ENCODE results near the gene MLH3.
A peak's percentile ranks its signal among the peaks of the same experiment; 100 is the strongest.

Gene MLH3

DNA sequence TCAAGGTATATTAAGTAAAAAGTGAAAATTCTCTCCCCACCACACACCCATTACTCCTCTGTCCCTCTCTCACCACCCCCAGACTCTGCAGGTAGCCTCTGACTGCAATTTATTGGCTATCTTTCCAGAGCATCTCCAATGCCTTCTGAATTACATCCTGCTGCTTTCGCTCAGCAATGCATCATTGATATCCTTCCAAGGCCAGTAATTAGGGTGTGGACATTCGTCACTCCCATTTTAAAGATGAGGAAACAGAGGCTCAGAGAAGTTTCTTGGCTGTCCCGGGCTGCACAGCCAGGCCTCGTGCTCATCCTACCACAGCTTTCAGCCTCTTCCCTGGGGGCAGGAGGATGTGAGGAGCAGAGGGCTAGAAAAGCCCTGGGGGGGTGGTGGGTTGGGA, 72.2 kb downstream of the MLH3 start:
- no peak for DNase-seq
- no peak overlapping the region for H3K4me3 ChIP-seq (ENCODE audit: insufficient read depth in 1 of 2, low read depth in 1 of 2, low read length in 2 of 2)
- H2BK12ac ChIP-seq (ENCODE audit: low read length in 2 of 2), result no peak overlapping the region
- H3K27me3 ChIP-seq (ENCODE audit: control insufficient read depth in 1 of 2, insufficient read depth in 1 of 2, low read length in 2 of 2), result no peaks in the 10 kb centered on the region
- no peaks in the 10 kb centered on the region for H3K9me3 ChIP-seq (ENCODE audit: control insufficient read depth, low read length)
- WGBS, result 83% methylated on average over 4 of the region's 4 CpGs
- no peak overlapping the region for H4K91ac ChIP-seq (ENCODE audit: low read length)
- no peak overlapping the region for H2BK15ac ChIP-seq (ENCODE audit: low read depth, poor library complexity, severe bottlenecking)
- H3K4me1 ChIP-seq (ENCODE audit: control insufficient read depth, insufficient read depth, low read depth, low read length), result peaks cover 49% of the 10 kb centered on the region
- H3K36me3 ChIP-seq (ENCODE audit: control insufficient read depth in 1 of 2, insufficient read depth in 2 of 2, low read depth in 1 of 2, low read length in 2 of 2), result no peaks in the 10 kb centered on the region
- no peak overlapping the region for H3K23ac ChIP-seq (ENCODE audit: low read length in 2 of 2)
- no peak overlapping the region for H2AFZ ChIP-seq (ENCODE audit: low read depth, low read length)
- no peak overlapping the region for H3K9ac ChIP-seq (ENCODE audit: low read length)
- no peaks in the 10 kb centered on the region for H3K79me1 ChIP-seq (replicated peaks; ENCODE audit: low read length, poor library complexity, severe bottlenecking)
- H3K18ac ChIP-seq (ENCODE audit: low read depth in 1 of 2, low read length in 2 of 2), result no peak overlapping the region
- no peak overlapping the region for H4K8ac ChIP-seq (ENCODE audit: low read length)
- peak overlapping the region; percentile 37 for H2AK5ac ChIP-seq (ENCODE audit: low read length, severe bottlenecking)
- H3K4me2 ChIP-seq (ENCODE audit: low read length, poor library complexity, severe bottlenecking), result no peak overlapping the region
- H2BK5ac ChIP-seq (ENCODE audit: low read depth, low read length, poor library complexity, severe bottlenecking), result no peak overlapping the region
- peak overlapping the region in 1 of 2 experiments; percentile 19 for H3K4ac ChIP-seq (ENCODE audit: low read depth in 1 of 2, low read length in 2 of 2)
- H3K27ac ChIP-seq (ENCODE audit: low read length, poor library complexity, severe bottlenecking), result peak overlapping the region; percentile 43
- H3K14ac ChIP-seq (ENCODE audit: low read length in 2 of 2), result no peak overlapping the region
- H2BK120ac ChIP-seq (ENCODE audit: low read depth, low read length), result no peak overlapping the region

- Histone ChIP-seq H3K14ac (ENCODE audit: low read length in 2 of 2) (no peak overlapping the region), H2BK12ac (ENCODE audit: low read length in 2 of 2) (no peak overlapping the region), H4K8ac (ENCODE audit: low read length) (no peak overlapping the region), H3K9me3 (ENCODE audit: control insufficient read depth, low read length) (no peaks in the 10 kb centered on the region), H2BK120ac (ENCODE audit: low read depth, low read length) (no peak overlapping the region), H3K4me3 (ENCODE audit: insufficient read depth in 1 of 2, low read depth in 1 of 2, low read length in 2 of 2) (no peak overlapping the region), H4K91ac (ENCODE audit: low read length) (peak overlapping the region; percentile 54), H2AK5ac (ENCODE audit: low read length, severe bottlenecking) (peak overlapping the region; percentile 20), H3K27ac (ENCODE audit: low read length, poor library complexity, severe bottlenecking) (no peak overlapping the region), H3K27me3 (ENCODE audit: control insufficient read depth in 1 of 2, insufficient read depth in 1 of 2, low read length in 2 of 2) (no peaks in the 10 kb centered on the region), H2BK5ac (ENCODE audit: low read depth, low read length, poor library complexity, severe bottlenecking) (no peak overlapping the region), H3K9ac (ENCODE audit: low read length) (no peak overlapping the region), H3K23ac (ENCODE audit: low read length in 2 of 2) (no peak overlapping the region), H2AFZ (ENCODE audit: low read depth, low read length) (peak overlapping the region; percentile 36), H3K79me1 (replicated peaks; ENCODE audit: low read length, poor library complexity, severe bottlenecking) (no peaks in the 10 kb centered on the region), H2BK15ac (ENCODE audit: low read depth, poor library complexity, severe bottlenecking) (peak overlapping the region; percentile 8), H3K4me1 (ENCODE audit: control insufficient read depth, insufficient read depth, low read depth, low read length) (peaks cover 52% of the 10 kb centered on the region), H3K18ac (ENCODE audit: low read depth in 1 of 2, low read length in 2 of 2) (no peak overlapping the region), H3K4ac (ENCODE audit: low read depth in 1 of 2, low read length in 2 of 2) (no peak overlapping the region), H3K36me3 (ENCODE audit: control insufficient read depth in 1 of 2, insufficient read depth in 2 of 2, low read depth in 1 of 2, low read length in 2 of 2) (no peaks in the 10 kb centered on the region), H3K4me2 (ENCODE audit: low read length, poor library complexity, severe bottlenecking) (no peak overlapping the region)
- WGBS, result 49% methylated on average over 11 of the region's 11 CpGs
- peak; percentile 45 for DNase-seq
Observed at GRCh38 chr14:74978416-74978947, 72.8 kb downstream of the MLH3 start.

GRCh38 chr14:74977901-74978385, 73.3 kb downstream of the MLH3 start:
- H2AK5ac ChIP-seq (ENCODE audit: low read length, severe bottlenecking), result peak overlapping the region; percentile 20
- no peaks in the 10 kb centered on the region for H3K36me3 ChIP-seq (ENCODE audit: control insufficient read depth in 1 of 2, insufficient read depth in 2 of 2, low read depth in 1 of 2, low read length in 2 of 2)
- H3K9me3 ChIP-seq (ENCODE audit: control insufficient read depth, low read length), result no peaks in the 10 kb centered on the region
- peak overlapping the region; percentile 59 for H4K91ac ChIP-seq (ENCODE audit: low read length)
- H3K4me2 ChIP-seq (ENCODE audit: low read length, poor library complexity, severe bottlenecking), result no peak overlapping the region
- 47% methylated on average over 4 of the region's 6 CpGs for WGBS
- H2AFZ ChIP-seq (ENCODE audit: low read depth, low read length), result no peak overlapping the region
- H3K4me1 ChIP-seq (ENCODE audit: control insufficient read depth, insufficient read depth, low read depth, low read length), result peaks cover 57% of the 10 kb centered on the region
- H3K18ac ChIP-seq (ENCODE audit: low read depth in 1 of 2, low read length in 2 of 2), result no peak overlapping the region
- H2BK5ac ChIP-seq (ENCODE audit: low read depth, low read length, poor library complexity, severe bottlenecking), result no peak overlapping the region
- H3K4me3 ChIP-seq (ENCODE audit: insufficient read depth in 1 of 2, low read depth in 1 of 2, low read length in 2 of 2), result no peak overlapping the region
- H3K23ac ChIP-seq (ENCODE audit: low read length in 2 of 2), result no peak overlapping the region
- H3K14ac ChIP-seq (ENCODE audit: low read length in 2 of 2), result no peak overlapping the region
- DNase-seq, result no peak
- H3K27me3 ChIP-seq (ENCODE audit: control insufficient read depth in 1 of 2, insufficient read depth in 1 of 2, low read length in 2 of 2), result no peaks in the 10 kb centered on the region
- H3K4ac ChIP-seq (ENCODE audit: low read depth in 1 of 2, low read length in 2 of 2), result no peak overlapping the region
- H3K9ac ChIP-seq (ENCODE audit: low read length), result no peak overlapping the region
- no peaks in the 10 kb centered on the region for H3K79me1 ChIP-seq (replicated peaks; ENCODE audit: low read length, poor library complexity, severe bottlenecking)
- no peak overlapping the region for H2BK120ac ChIP-seq (ENCODE audit: low read depth, low read length)
- H2BK15ac ChIP-seq (ENCODE audit: low read depth, poor library complexity, severe bottlenecking), result no peak overlapping the region
- no peak overlapping the region for H3K27ac ChIP-seq (ENCODE audit: low read length, poor library complexity, severe bottlenecking)
- H4K8ac ChIP-seq (ENCODE audit: low read length), result peak overlapping the region; percentile 39
- peak overlapping the region in 1 of 2 experiments; percentile 26 for H2BK12ac ChIP-seq (ENCODE audit: low read length in 2 of 2)

- H4K8ac ChIP-seq (ENCODE audit: low read length), result no peak overlapping the region
- 92% methylated on average over 11 of the region's 12 CpGs for WGBS
Observed at GRCh38 chr14:74977164-74977900, 73.9 kb downstream of the MLH3 start.

More at GRCh38 chr14:74977164-74977900, 73.9 kb downstream of the MLH3 start:
- Histone ChIP-seq H3K36me3 (ENCODE audit: control insufficient read depth in 1 of 2, insufficient read depth in 2 of 2, low read depth in 1 of 2, low read length in 2 of 2) (no peaks in the 10 kb centered on the region), H4K91ac (ENCODE audit: low read length) (no peak overlapping the region), H3K27ac (ENCODE audit: low read length, poor library complexity, severe bottlenecking) (no peak overlapping the region), H3K4me1 (ENCODE audit: control insufficient read depth, insufficient read depth, low read depth, low read length) (peaks cover 59% of the 10 kb centered on the region), H3K4me3 (ENCODE audit: insufficient read depth in 1 of 2, low read depth in 1 of 2, low read length in 2 of 2) (no peak overlapping the region), H2BK15ac (ENCODE audit: low read depth, poor library complexity, severe bottlenecking) (no peak overlapping the region), H3K9ac (ENCODE audit: low read length) (no peak overlapping the region), H2BK5ac (ENCODE audit: low read depth, low read length, poor library complexity, severe bottlenecking) (no peak overlapping the region), H3K4me2 (ENCODE audit: low read length, poor library complexity, severe bottlenecking) (no peak overlapping the region), H3K79me1 (replicated peaks; ENCODE audit: low read length, poor library complexity, severe bottlenecking) (no peaks in the 10 kb centered on the region), H3K9me3 (ENCODE audit: control insufficient read depth, low read length) (no peaks in the 10 kb centered on the region), H2AFZ (ENCODE audit: low read depth, low read length) (no peak overlapping the region), H3K23ac (ENCODE audit: low read length in 2 of 2) (no peak overlapping the region), H3K4ac (ENCODE audit: low read depth in 1 of 2, low read length in 2 of 2) (no peak overlapping the region), H3K18ac (ENCODE audit: low read depth in 1 of 2, low read length in 2 of 2) (no peak overlapping the region), H3K27me3 (ENCODE audit: control insufficient read depth in 1 of 2, insufficient read depth in 1 of 2, low read length in 2 of 2) (no peaks in the 10 kb centered on the region), H2AK5ac (ENCODE audit: low read length, severe bottlenecking) (no peak overlapping the region), H2BK12ac (ENCODE audit: low read length in 2 of 2) (no peak overlapping the region), H3K14ac (ENCODE audit: low read length in 2 of 2) (no peak overlapping the region), H2BK120ac (ENCODE audit: low read depth, low read length) (no peak overlapping the region)
- DNase-seq, result no peak
